HAP-1 (cell line): ENCODE results near the gene MKRN2OS.

Source experiments
- DNase-seq, 2 experiments: peaks; one replicate each; pipeline ENCODE4 v3.0.0-alpha.2; 2016 to 2020; ENCODE audit warnings: low spot score in 2 of 2
- H3K27me3 ChIP-seq: fragments of 250-450 bp; sonication (Bioruptor Pico); 2 replicates; pipeline ENCODE4 v1.5.1; 2020; ENCODE audit warnings: low read depth, mild to moderate bottlenecking, moderate library complexity
- H3K36me3 ChIP-seq: fragments of 250-450 bp; sonication (Bioruptor Pico); replicated peaks from 2 replicates; pipeline ENCODE4 v1.5.1; 2020; ENCODE audit warnings: mild to moderate bottlenecking
- H3K4me1 ChIP-seq: fragments of 250-450 bp; sonication (Bioruptor Pico); 2 replicates; pipeline ENCODE4 v1.5.1; 2020; ENCODE audit warnings: mild to moderate bottlenecking
- H3K4me3 ChIP-seq: fragments of 250-450 bp; sonication (Bioruptor Pico); 2 replicates; pipeline ENCODE4 v1.5.1; 2020; ENCODE audit warnings: mild to moderate bottlenecking, moderate library complexity
- H3K9me3 ChIP-seq: fragments of 250-450 bp; sonication (Bioruptor Pico); 2 replicates; pipeline ENCODE4 v1.5.1; 2020; ENCODE audit warnings: mild to moderate bottlenecking, moderate library complexity
- in situ Hi-C: fragments of 300-500 bp; cut with MboI; formaldehyde crosslinking; loops from 3 replicates; pipeline ENCODE4 v1.14.3; 2020; ENCODE audit warnings: low sequenced_read_pairs, inconsistent platforms, mixed read lengths

Gene MKRN2OS

DNA sequence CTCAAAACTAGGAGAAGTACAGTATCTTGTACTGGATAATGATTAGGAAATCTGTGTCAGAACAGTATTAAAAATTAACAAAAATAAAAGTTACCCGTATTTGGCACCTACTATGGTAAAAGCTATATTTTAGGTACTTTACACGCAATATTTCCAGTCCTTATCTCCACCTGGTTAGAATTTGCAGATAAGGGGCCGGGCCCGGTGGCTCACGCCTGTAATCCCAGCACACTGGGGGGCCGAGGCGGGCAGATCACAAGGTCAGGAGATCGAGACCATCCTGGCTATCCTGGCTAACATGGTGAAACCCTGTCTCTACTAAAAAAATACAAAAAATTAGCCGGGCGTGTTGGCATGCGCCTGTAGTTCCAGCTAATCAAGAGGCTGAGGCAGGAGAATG, 28.4 kb downstream of the MKRN2OS start:
- H3K36me3 ChIP-seq, result peaks cover 5% of the 10 kb centered on the region
- no peaks in the 10 kb centered on the region for H3K4me1 ChIP-seq
- H3K4me3 ChIP-seq, result no peak overlapping the region
- in situ Hi-C loops, result no loop called here
- DNase-seq, result no peak
- H3K27me3 ChIP-seq, result no peaks in the 10 kb centered on the region
- H3K9me3 ChIP-seq, result no peaks in the 10 kb centered on the region

DNA sequence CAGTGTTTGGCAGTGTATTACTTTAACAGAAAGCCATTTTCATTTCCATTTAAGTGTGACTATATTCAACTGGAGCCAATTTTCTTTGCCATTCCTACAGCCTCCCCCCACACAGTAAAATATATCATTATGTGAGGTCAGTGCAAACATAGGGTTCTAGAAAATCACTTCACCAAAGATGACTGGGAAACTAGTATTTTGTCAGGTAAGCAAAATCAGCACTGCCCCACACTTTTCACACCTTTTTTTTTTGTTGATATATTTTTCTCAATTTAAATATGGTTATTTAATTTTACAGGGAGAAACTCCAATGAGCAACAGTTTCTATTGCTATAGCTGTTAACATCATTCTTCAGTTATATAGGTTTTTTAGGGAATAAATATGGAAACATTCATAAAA, 29.7 kb downstream of the MKRN2OS start:
- H3K4me1 ChIP-seq, result no peaks in the 10 kb centered on the region
- no peaks in the 10 kb centered on the region for H3K9me3 ChIP-seq
- in situ Hi-C loops, result no loop called here
- no peak overlapping the region for H3K4me3 ChIP-seq
- DNase-seq, result no peak
- H3K36me3 ChIP-seq, result peaks cover under 1% of the 10 kb centered on the region
- H3K27me3 ChIP-seq, result no peaks in the 10 kb centered on the region

DNA sequence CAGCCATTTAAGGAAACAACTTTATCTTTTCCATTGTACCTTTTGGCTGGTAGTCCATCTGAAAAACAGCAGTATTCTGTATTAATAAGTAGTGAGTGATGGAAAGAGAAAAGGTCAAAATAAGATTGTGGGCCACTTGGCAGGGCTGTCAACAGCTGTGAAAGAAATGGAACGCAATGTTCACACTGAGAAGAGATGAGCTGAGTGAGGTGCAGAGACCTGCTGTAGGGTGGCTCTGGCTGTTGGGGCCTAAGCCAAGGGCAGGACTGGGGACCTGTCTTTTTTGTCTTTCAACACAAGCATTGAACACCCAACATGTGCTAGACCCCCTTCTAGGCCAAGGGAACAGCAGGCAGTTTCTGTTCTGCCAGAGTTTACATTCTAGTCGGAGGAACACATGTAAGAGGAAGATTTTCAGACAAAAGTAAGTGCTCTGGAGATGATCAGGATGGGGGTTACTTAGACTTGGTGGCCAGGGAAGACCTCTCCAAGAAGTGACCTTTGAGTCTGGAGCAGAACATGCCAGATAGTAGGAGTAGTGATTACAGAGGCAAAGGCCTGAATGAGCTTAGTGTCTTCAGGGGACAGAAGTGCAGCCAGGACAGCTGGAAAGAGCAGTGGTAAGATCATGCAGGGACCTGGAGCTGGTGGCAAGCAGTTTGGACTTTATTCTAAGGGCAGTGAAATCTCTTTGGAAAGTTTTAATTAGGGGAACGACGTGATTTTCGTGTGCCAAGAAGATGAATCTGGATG, 31.4 kb downstream of the MKRN2OS start:
- Histone ChIP-seq H3K9me3 (no peaks in the 10 kb centered on the region), H3K36me3 (0 out of 2 replicates have a peak, but pooled peaks cover 3% of the 10 kb centered on the region), H3K27me3 (no peaks in the 10 kb centered on the region), H3K4me1 (no peaks in the 10 kb centered on the region), H3K4me3 (no peak overlapping the region)
- in situ Hi-C loops, result no loop called here
- no peak for DNase-seq

DNA sequence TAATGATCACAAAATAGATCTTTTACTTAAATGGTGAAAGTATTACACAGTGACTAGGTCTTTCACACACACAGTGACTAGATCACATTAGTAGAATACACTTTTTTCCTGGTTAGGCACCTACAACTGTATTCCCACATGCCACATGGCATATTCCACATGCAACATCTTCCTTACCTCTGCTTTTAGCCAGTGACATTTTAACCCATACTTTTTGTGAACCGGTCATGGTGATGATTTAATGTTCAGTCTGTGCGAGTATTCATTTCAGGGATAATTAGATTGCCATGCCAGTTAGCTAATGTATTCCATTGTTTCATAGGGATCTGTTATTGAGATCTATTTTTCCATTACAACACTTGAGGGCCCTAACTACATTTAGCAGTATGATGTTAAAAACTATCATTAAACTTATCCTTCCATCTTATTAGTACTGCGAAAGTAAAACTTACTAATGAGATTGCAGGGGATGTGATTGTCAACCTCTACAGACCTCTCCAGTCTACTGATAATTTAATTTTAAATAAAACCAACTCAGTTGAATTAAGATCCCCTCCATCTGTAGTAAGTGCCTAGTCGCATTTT, 32.7 kb downstream of the MKRN2OS start:
- Histone ChIP-seq H3K36me3 (peaks cover 3% of the 10 kb centered on the region; the same call in 1 of the 2 replicates), H3K4me3 (no peak overlapping the region), H3K4me1 (no peaks in the 10 kb centered on the region), H3K27me3 (no peaks in the 10 kb centered on the region), H3K9me3 (no peaks in the 10 kb centered on the region)
- in situ Hi-C loops, result no loop called here
- DNase-seq, result no peak

DNA sequence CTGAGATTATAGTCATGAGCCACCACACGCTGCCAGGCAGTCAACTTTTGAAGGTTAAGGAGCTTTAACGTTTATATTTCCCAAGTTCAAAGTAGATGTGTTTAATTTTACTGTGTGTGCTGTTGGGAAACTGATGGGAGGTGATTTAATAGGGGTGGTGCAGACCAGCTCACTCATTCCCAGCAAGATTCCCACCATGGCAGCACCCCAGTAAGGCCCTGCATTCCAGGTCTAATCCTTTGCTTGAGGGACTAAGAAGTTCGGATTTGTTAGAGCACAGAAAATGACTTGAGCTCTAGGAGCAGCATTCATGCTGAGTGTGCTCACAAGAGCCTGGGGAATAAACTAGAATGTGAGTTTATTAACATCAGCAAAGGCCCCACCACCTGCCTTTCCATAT, 35.8 kb downstream of the MKRN2OS start:
- Histone ChIP-seq H3K36me3 (peaks cover 19% of the 10 kb centered on the region), H3K4me1 (no peaks in the 10 kb centered on the region), H3K27me3 (no peaks in the 10 kb centered on the region), H3K4me3 (no peak overlapping the region), H3K9me3 (no peaks in the 10 kb centered on the region)
- in situ Hi-C loops, result no loop called here
- no peak for DNase-seq

DNA sequence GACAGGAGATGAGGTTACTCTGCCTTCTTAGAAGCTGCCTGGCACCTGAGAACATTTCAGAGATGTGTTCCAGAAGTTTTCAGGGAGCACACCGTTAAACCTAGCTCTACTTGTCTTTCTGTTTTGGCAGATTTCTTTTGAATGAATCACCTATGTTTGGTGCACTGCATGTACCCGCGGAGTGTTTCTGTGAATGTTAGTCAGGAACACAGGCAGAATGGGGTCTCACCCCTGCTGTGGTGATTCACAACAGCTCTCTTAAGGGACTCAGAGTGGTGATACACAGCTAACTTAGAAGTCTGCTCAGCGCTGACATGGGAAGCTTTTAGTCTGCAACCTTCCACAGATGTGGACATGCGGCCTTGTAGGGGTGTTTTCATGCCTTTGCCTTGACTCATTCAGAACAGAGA, 37.0 kb downstream of the MKRN2OS start:
- no peaks in the 10 kb centered on the region for H3K27me3 ChIP-seq
- in situ Hi-C loops, result no loop called here
- H3K9me3 ChIP-seq, result no peaks in the 10 kb centered on the region
- H3K36me3 ChIP-seq, result peaks cover 31% of the 10 kb centered on the region
- H3K4me1 ChIP-seq, result no peaks in the 10 kb centered on the region
- no peak overlapping the region for H3K4me3 ChIP-seq
- no peak for DNase-seq

DNA sequence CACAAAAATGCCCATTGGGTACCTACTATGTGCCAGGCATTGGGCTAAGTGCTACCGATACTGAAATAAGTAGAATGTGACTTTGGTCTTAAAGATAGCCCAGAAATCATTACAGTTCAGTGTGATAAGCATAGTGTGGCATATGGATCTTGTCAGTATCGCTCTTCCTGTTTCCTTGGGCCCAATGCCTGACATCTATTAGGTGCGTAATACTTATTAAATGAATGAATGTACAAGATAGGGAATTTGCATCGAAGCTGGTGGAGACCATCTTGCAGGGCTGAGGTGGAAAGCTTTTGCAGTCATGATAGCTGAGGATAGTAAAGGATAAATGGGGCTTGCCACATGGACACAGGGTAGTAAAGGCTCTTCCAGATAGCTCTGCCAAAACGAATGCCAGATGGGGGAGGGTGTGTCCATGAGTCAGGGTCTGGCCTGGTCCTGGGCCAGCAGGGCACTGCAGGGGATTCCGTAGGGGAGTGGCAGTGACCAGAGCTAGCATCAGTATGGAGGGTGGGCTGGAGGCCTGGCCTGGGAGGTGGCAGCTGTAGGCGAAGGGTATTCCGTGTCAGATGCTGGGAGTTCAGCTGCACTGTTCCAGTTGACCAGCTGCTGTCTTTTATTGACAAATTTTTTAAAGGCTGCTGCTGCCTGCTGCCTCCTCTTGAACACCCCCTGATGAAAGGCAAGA, 37.6 kb downstream of the MKRN2OS start:
- Histone ChIP-seq H3K27me3 (no peaks in the 10 kb centered on the region), H3K4me3 (no peak overlapping the region), H3K9me3 (no peaks in the 10 kb centered on the region), H3K4me1 (no peaks in the 10 kb centered on the region), H3K36me3 (peaks cover 35% of the 10 kb centered on the region)
- in situ Hi-C loops, result no loop called here
- no peak for DNase-seq

DNA sequence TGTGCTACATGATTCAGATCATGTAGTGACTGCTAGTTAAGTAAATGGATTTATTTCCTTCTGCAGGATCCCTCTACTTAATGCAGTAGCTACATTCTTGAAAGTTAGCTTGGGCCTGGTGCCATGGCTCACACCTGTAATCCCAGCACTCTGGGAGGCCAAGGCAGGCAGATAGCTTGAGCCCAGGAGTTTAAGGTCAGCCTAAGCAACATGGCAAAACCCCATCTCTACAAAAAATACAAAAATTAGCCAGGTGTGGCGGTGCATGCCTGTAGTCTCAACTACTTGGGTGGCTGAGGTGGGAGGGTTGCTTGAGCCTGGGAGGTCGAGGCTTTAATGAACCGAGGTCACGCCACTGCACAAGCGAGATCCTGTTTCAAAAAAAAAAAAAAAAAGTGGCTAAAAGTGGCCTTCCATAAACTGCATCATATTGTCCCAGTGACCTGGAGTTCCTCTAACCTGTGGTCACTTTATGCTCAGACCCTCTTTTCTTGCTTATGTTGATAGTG, 39.0 kb downstream of the MKRN2OS start:
- in situ Hi-C loops, result no loop called here
- Histone ChIP-seq H3K27me3 (no peaks in the 10 kb centered on the region), H3K9me3 (no peaks in the 10 kb centered on the region), H3K4me3 (no peak overlapping the region), H3K36me3 (peaks cover 44% of the 10 kb centered on the region), H3K4me1 (no peaks in the 10 kb centered on the region)
- DNase-seq, result no peak

DNA sequence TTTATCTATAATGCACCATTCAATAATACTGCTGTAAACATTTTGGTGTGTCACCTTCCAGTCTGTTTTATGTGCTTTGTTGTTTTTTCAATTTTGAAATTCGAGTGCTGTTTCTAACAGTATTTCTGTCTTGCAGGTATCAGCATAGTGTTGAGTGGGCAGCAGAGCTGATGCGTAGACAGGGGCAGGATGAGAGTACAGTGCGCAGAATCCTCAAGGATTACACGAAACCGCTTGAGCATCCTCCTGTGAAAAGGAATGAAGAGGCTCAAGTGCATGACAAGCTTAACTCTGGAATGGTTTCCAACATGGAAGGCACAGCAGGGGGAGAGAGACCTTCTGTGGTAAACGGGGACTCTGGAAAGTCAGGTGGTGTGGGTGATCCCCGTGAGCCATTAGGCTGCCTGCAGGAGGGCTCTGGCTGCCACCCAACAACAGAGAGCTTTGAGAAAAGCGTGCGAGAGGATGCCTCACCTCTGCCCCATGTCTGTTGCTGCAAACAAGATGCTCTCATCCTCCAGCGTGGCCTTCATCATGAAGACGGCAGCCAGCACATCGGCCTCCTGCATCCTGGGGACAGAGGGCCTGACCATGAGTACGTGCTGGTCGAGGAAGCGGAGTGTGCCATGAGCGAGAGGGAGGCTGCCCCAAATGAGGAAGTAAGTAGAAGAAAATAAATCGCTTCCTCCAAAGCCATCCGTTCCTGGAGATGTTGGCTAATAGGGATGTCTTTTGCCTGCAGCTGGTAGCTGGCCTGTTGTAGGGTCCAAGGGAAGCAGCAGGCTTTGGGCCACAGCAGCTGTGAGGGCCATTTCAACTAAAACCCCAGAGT, 42.0 kb downstream of the MKRN2OS start:
- peaks cover 69% of the 10 kb centered on the region for H3K36me3 ChIP-seq
- in situ Hi-C loops, result no loop called here

DNA sequence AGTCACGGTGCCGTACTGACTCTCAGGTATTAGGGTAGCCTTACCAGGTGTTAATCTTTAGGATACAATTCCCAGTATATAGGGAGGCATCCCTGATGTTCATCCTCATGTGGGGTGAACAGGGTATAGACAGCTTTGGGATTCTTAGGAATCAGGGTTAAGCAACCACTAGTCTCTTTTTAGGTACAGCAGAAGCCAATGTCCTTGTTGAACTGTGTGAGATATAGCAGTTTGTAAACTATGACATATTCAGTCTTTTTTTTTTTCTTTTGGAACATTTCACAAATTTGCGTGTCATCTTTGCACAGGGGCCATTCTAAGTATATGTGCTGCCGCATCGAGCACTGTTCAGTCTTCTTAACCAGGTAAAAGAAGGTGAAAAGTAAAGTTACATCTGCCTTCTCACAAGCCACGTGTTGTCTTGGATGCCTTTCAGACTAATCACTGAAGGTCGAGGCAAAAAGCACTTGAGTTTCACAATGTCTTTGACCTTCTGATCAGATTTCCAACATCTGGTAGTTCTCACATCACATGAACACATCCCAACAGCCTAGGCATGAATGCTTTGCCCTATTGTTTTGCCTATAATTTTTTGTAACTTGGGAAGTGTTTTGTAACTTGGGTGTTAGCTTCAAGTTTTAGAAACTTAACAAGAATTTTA, 43.8 kb downstream of the MKRN2OS start:
- H3K4me3 ChIP-seq, result no peak overlapping the region
- H3K36me3 ChIP-seq, result peaks cover 82% of the 10 kb centered on the region
- DNase-seq, result no peak
- in situ Hi-C loops, result no loop called here
- H3K4me1 ChIP-seq, result peaks cover 11% of the 10 kb centered on the region
- H3K27me3 ChIP-seq, result no peaks in the 10 kb centered on the region
- H3K9me3 ChIP-seq, result no peaks in the 10 kb centered on the region

More for the DNA sequence above, 42.0 kb downstream of the MKRN2OS start:
- Histone ChIP-seq H3K4me3 (no peak overlapping the region), H3K27me3 (no peaks in the 10 kb centered on the region), H3K4me1 (peaks cover 3% of the 10 kb centered on the region), H3K9me3 (no peaks in the 10 kb centered on the region)
- no peak for DNase-seq

DNA sequence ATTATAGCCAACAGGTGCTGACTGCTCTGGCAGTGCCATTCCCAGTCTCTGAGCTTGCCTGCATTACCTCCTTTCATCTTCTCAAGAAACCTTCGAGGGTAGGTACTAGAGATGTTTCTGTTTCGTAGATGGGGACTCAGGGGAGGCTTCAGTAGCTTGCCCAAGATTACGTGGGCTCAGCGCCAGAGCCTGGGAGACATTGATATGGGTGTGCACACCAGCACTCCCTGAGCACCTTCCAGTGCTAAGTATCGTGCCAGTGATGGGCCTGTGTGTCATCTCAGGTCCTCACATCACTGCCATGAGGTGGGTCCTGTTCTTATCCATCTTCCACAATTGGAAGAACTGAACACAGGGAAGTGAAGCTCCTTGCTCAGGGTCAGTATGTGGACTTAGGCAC, 45.8 kb downstream of the MKRN2OS start:
- no peak overlapping the region for H3K4me3 ChIP-seq
- H3K36me3 ChIP-seq, result peaks cover 85% of the 10 kb centered on the region
- no peaks in the 10 kb centered on the region for H3K9me3 ChIP-seq
- in situ Hi-C loops, result no loop called here
- H3K4me1 ChIP-seq, result peaks cover 11% of the 10 kb centered on the region
- no peak for DNase-seq
- H3K27me3 ChIP-seq, result no peaks in the 10 kb centered on the region

DNA sequence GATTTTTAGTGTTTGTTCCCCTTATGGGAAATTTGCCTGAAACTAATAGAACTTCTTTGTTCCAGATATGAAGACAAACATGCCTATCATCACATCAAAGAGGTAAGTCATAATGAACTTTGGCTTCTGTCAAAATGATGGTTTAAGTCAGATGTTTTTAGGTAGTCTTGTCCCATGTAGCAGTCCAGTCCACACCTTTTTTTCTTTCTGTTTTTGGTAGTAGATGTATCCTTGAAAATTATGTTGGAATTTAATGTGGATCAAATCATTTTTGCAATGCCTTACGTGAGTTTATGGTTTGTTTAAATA, 48.9 kb downstream of the MKRN2OS start:
- H3K4me1 ChIP-seq, result peaks cover 11% of the 10 kb centered on the region
- H3K36me3 ChIP-seq, result peaks cover 81% of the 10 kb centered on the region
- H3K9me3 ChIP-seq, result no peaks in the 10 kb centered on the region
- H3K4me3 ChIP-seq, result no peak overlapping the region
- no peak for DNase-seq
- in situ Hi-C loops, result no loop called here
- H3K27me3 ChIP-seq, result no peaks in the 10 kb centered on the region

DNA sequence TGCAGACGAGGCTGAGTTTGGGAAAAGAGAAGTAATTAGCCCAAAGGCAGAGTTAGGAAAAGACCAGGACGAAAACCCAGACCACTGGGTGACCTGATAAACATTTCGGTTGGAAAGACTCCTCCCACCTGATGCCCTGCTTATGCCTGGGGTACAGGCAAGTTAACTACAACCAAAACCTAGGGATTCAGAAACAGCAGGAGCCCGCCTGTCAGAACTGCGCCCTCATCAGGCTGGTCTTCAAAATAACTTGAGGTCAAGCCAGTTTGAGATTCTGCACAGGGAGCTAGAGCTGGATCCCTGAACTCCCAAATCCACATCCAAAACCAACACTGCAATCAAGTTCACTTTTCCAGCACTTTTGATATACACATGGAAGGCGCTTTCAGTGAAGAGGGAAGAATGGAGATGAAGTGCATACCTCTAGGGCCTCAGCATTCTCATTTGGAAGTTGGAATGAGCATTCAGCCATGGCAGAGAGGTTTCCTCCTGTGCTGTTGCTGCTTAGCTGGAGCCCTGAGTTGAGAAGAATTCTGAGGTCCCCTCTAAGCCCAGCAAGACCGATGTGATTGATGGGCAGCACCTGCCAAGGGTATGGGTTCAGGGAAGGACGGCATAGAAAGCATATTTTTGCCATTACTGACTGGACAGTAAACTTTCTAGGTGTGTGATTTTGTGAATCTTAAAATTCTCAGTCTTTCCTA, 49.4 kb downstream of the MKRN2OS start:
- H3K27me3 ChIP-seq, result no peaks in the 10 kb centered on the region
- H3K36me3 ChIP-seq, result peaks cover 76% of the 10 kb centered on the region
- in situ Hi-C loops, result no loop called here
- H3K4me3 ChIP-seq, result no peak overlapping the region
- DNase-seq, result no peak
- no peaks in the 10 kb centered on the region for H3K9me3 ChIP-seq
- peaks cover 11% of the 10 kb centered on the region for H3K4me1 ChIP-seq
